Measurements from ENCODE around the gene ZFYVE21. TPM values are rescaled to one million over a fixed set of nuclear protein-coding genes. Genes with fewer than 3 reads are reported as not detected.

The ZFYVE21 gene
- total RNA-seq, 4 donors from 2014 or later = 168 to 190 (median 177) TPM

DNA sequence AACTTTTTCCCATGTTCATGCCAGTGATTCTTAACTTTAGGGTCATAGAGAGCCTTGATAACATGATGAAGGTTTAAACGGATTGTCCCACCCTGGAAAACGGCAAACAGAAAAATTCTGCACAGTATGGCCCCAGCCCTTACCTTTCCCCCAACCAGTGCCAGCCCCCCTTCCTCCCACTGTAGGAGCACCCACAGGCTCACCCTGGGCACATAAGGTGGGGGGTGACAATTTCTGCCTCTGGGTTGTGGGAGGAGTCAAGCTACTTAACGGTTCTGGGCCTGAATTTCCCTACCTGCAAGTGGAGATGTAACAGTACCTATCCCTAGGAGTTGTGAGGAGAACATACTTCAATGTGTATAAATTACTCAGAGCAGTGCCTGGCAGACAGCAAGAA lies 18.4 kb upstream of the ZFYVE21 start:
- peaks cover 70% of the 10 kb centered on the region for H3K4me1 ChIP-seq
- no peak overlapping the region for H3K4me3 ChIP-seq
- no peak overlapping the region for H3K27ac ChIP-seq
- H3K36me3 ChIP-seq = peaks cover 70% of the 10 kb centered on the region
- WGBS = 23% methylated on average over 3 of the region's 3 CpGs
- TF ChIP-seq EP300 (IDR thresholded peaks at IDR 0.05) = no peak
- no peak for TF ChIP-seq POLR2A (IDR thresholded peaks at IDR 0.05)
- no peak for TF ChIP-seq POLR2AphosphoS5 (IDR thresholded peaks at IDR 0.05)
- TF ChIP-seq, protein P1, sequence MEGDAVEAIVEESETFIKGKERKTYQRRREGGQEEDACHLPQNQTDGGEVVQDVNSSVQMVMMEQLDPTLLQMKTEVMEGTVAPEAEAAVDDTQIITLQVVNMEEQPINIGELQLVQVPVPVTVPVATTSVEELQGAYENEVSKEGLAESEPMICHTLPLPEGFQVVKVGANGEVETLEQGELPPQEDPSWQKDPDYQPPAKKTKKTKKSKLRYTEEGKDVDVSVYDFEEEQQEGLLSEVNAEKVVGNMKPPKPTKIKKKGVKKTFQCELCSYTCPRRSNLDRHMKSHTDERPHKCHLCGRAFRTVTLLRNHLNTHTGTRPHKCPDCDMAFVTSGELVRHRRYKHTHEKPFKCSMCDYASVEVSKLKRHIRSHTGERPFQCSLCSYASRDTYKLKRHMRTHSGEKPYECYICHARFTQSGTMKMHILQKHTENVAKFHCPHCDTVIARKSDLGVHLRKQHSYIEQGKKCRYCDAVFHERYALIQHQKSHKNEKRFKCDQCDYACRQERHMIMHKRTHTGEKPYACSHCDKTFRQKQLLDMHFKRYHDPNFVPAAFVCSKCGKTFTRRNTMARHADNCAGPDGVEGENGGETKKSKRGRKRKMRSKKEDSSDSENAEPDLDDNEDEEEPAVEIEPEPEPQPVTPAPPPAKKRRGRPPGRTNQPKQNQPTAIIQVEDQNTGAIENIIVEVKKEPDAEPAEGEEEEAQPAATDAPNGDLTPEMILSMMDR (IDR thresholded peaks at IDR 0.05) = no peak
- DNase-seq (ENCODE audit: low spot score in 2 of 2) = peak in 1 of 2 donors; percentile 29
- H3K9me3 ChIP-seq = no peaks in the 10 kb centered on the region
- no peaks in the 10 kb centered on the region for H3K27me3 ChIP-seq

DNA sequence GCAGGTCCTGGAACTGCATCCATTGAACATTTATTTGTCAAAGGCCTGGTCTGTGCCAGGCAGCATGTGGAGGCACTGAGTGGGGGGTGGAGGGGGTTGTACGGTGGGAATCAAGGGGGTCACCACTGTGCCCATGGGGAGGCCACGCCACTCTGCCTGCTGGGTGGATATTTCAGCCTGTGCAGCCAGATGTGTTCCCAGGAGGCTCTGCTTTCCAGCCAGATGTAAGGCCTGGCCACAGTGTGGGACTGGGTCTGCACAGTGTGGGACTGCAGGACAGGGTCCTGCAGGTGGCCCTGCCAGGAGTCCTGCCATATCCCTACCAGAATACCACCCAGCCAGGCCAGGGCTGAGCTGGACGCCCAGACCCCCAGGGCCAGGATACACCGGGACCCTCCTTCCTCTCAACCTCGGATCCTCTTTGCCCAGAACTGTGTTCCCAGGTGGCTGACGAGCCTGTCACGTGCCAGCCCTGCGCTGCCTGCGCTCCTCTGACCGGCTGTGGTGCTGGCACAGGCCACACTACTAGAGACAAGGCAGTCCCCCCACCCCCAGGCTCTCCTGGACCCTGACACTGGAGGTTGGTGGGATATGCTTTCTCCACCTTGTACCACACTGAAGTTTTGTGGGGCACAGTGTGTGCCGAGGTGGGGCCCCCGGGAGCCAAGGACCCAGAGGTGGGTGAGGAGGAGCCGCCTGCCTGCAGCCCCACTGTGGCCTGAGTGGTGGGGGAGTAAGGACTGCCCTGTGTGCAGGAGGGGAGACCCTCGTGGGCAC lies 17.8 kb upstream of the ZFYVE21 start:
- H3K36me3 ChIP-seq = peaks cover 73% of the 10 kb centered on the region

DNA sequence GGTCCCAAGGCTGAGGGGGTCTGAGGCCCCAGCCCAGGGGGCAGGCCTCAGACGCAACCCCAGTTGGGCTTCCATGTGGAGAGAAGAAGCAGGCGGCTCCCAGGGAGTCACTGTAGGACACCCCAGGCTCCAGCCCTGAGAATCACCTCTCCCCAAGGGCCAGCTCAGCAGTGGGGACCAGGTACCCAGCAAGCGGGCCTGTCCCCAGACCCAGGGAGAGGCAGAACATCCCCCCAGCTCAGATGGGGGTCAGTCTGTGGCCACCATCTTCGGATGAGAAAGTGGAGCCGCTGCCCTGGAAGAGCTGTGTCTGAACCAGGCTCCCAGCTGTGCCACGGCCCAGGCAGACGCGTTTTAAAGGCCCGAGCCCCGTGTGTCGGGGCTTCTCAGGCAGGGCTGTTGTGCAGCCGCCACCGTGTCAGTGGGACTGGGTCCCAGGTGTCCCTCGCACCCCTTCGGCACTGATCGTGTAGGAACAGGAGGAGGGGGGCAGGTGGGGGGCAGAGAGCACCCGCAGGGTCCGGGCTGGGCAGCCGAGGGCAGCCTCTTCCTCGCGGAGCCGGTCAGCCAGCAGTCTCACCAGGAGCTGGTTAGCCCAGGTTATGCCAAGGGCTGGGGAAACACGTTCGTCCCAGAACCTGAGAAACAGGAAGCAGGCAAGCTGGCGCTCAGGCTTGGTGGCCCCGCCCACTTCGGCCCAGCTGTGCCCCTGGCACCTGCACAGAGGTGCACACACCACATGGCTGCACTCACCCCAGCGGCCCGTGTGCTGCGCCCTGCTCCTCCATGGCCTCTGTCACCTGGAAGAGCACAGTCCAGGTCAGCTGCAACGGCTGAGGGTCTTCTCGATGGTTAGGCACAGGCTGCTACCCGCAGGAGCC lies 17.0 kb upstream of the ZFYVE21 start:
- Histone ChIP-seq H3K27ac (peak overlapping the region; percentile 62), H3K9me3 (no peaks in the 10 kb centered on the region), H3K4me1 (peaks cover 61% of the 10 kb centered on the region), H3K4me3 (no peak overlapping the region), H3K36me3 (peaks cover 73% of the 10 kb centered on the region), H3K27me3 (no peaks in the 10 kb centered on the region)
- 100% methylated on average over 1 of the region's 33 CpGs for WGBS
- TF ChIP-seq EP300 (IDR thresholded peaks at IDR 0.05) (no peak), POLR2A (IDR thresholded peaks at IDR 0.05) (no peak), POLR2AphosphoS5 (IDR thresholded peaks at IDR 0.05) (no peak)
- TF ChIP-seq, protein P1 (IDR thresholded peaks at IDR 0.05) = no peak
- peak in 1 of 2 donors; percentile 70 for DNase-seq (ENCODE audit: low spot score in 2 of 2)

More for the DNA sequence above, 17.8 kb upstream of the ZFYVE21 start:
- TF ChIP-seq POLR2AphosphoS5 (IDR thresholded peaks at IDR 0.05) = no peak
- TF ChIP-seq, protein P1 (IDR thresholded peaks at IDR 0.05) = no peak
- TF ChIP-seq EP300 (IDR thresholded peaks at IDR 0.05) = no peak
- TF ChIP-seq POLR2A (IDR thresholded peaks at IDR 0.05) = no peak
- Histone ChIP-seq H3K4me3 (no peak overlapping the region), H3K27ac (peak overlapping the region; percentile 62), H3K27me3 (no peaks in the 10 kb centered on the region), H3K4me1 (peaks cover 70% of the 10 kb centered on the region), H3K9me3 (no peaks in the 10 kb centered on the region)
- 85% methylated on average over 8 of the region's 14 CpGs for WGBS
- peak in 1 of 2 donors; percentile 61 for DNase-seq (ENCODE audit: low spot score in 2 of 2)

DNA sequence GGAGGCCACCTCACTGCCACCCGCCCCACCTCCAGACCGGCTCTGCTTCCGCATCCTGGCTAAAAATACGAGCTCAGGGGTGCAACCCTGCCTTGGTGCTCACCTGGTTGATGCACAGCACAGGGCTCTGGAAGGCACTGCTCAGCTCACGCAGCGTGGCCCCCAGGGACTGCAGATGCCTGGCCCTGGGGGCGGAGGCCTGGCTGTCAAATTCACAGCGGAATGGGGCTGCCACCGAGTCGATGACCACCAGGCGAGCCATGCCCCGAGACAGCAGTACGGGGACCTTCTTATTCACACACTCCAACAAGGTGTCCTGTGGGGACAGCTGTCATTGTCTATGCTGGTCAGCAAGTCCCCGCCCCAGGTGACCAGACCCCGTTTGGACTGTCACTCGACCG lies 16.3 kb upstream of the ZFYVE21 start:
- WGBS = 70% methylated on average over 2 of the region's 17 CpGs
- no peaks in the 10 kb centered on the region for H3K9me3 ChIP-seq
- TF ChIP-seq, protein P1 (IDR thresholded peaks at IDR 0.05) = no peak
- TF ChIP-seq POLR2AphosphoS5 (IDR thresholded peaks at IDR 0.05) = no peak
- TF ChIP-seq POLR2A (IDR thresholded peaks at IDR 0.05) = no peak
- no peak for TF ChIP-seq EP300 (IDR thresholded peaks at IDR 0.05)
- no peak overlapping the region for H3K27ac ChIP-seq
- no peaks in the 10 kb centered on the region for H3K27me3 ChIP-seq
- H3K4me3 ChIP-seq = no peak overlapping the region
- DNase-seq (ENCODE audit: low spot score in 2 of 2) = no peak
- peaks cover 71% of the 10 kb centered on the region for H3K36me3 ChIP-seq
- peaks cover 55% of the 10 kb centered on the region for H3K4me1 ChIP-seq
